Astrocyte (in vitro differentiated cells and primary cell): ENCODE measurements around the gene SULF2.

Experiments
- EZH2 ChIP-seq: IDR thresholded peaks from 2 replicates; pipeline ENCODE4 v1.6.1; 2012; ENCODE audit warnings: mild to moderate bottlenecking, low read length, inconsistent platforms; ENCODE audit not compliant: insufficient read depth
- TF ChIP-seq, protein P1 (sequence below): IDR thresholded peaks from 2 replicates; pipeline ENCODE4 v1.5.1; 2011; ENCODE audit warnings: low read depth, mild to moderate bottlenecking, inconsistent platforms, low read length, moderate library complexity; ENCODE audit not compliant: insufficient read depth

GRCh38 chr20:47778398-47779354 lies 6.6 kb downstream of the SULF2 start:
- TF ChIP-seq, protein P1, sequence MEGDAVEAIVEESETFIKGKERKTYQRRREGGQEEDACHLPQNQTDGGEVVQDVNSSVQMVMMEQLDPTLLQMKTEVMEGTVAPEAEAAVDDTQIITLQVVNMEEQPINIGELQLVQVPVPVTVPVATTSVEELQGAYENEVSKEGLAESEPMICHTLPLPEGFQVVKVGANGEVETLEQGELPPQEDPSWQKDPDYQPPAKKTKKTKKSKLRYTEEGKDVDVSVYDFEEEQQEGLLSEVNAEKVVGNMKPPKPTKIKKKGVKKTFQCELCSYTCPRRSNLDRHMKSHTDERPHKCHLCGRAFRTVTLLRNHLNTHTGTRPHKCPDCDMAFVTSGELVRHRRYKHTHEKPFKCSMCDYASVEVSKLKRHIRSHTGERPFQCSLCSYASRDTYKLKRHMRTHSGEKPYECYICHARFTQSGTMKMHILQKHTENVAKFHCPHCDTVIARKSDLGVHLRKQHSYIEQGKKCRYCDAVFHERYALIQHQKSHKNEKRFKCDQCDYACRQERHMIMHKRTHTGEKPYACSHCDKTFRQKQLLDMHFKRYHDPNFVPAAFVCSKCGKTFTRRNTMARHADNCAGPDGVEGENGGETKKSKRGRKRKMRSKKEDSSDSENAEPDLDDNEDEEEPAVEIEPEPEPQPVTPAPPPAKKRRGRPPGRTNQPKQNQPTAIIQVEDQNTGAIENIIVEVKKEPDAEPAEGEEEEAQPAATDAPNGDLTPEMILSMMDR: no peak
- TF ChIP-seq EZH2: no peak
